Breast epithelium (tissue), 4 donors: Measurements from ENCODE around the gene SYNDIG1. TPM values are rescaled to one million over a fixed set of nuclear protein-coding genes. Genes with fewer than 3 reads are reported as not detected.

Experiments used
- DNase-seq, 2 donors: peaks; one replicate each; pipeline ENCODE4 v3.0.0-alpha.2; 2019; ENCODE audit warnings: low spot score in 2 of 2
- H3K27ac ChIP-seq, 2 donors: fragments of 200-600 bp; sonication (generic) in 1 of 2; one replicate each; pipeline ENCODE4 v1.5.1; 2016 to 2019; ENCODE audit warnings: mild to moderate bottlenecking in 1 of 2
- H3K27me3 ChIP-seq, 2 donors: fragments of 200-600 bp; sonication (generic) in 1 of 2; one replicate each; pipeline versions ENCODE4 v1.5.1 to v1.6.0; 2017 to 2019; ENCODE audit warnings: control low read depth in 1 of 2, mild to moderate bottlenecking in 1 of 2
- H3K36me3 ChIP-seq: fragments of 200-600 bp; one replicate; pipeline ENCODE4 v1.5.1; 2019
- H3K4me1 ChIP-seq, 2 donors: fragments of 200-600 bp; sonication (generic); one replicate each; pipeline ENCODE4 v1.5.1; 2016 to 2019; ENCODE audit warnings: control low read depth in 1 of 2
- H3K4me3 ChIP-seq, 3 donors: fragments of 200-600 bp; sonication (generic); 1 replicate in 2 of 3; 2 replicates in 1 of 3; pipeline ENCODE4 v1.5.1; 2016 to 2019; ENCODE audit warnings: mild to moderate bottlenecking in 3 of 3, moderate library complexity in 2 of 3
- H3K9me3 ChIP-seq, 2 donors: fragments of 200-600 bp; sonication (generic) in 1 of 2; one replicate each; pipeline ENCODE4 v1.5.1; 2016 to 2019; ENCODE audit warnings: control low read depth in 1 of 2
- POLR2A ChIP-seq: fragments of 450-650 bp; IDR thresholded peaks from one replicate; pipeline ENCODE4 v1.6.1; 2016; ENCODE audit warnings: antibody characterized with exemption, mild to moderate bottlenecking, moderate library complexity
- POLR2AphosphoS5 ChIP-seq, 3 donors: sonication (generic); formaldehyde crosslinking; IDR thresholded peaks; one replicate each; pipeline ENCODE4 v1.6.1; 2017; ENCODE audit warnings: antibody characterized with exemption in 3 of 3
- intact Hi-C: fragments of 100-400 bp; cut with DNase I; formaldehyde crosslinking; loops from one replicate; pipeline ENCODE4 v1.15.1; 2023; ENCODE audit warnings: low total_unique reads
- total RNA-seq, 3 donors: library from RNA; depleted of rRNA; stranded (reverse); fragments of >200 nt; gene quantifications; one replicate each; pipeline ENCODE4 v1.1.0, GENCODE V29; 2016
- TF ChIP-seq, protein P1 (sequence below), 3 donors: fragments of 450-650 bp; IDR thresholded peaks; one replicate each; pipeline ENCODE4 v1.5.1; 2016 to 2017; ENCODE audit warnings: antibody characterized with exemption in 3 of 3, mild to moderate bottlenecking in 3 of 3, moderate library complexity in 3 of 3

Gene SYNDIG1
- total RNA-seq, 3 donors from 2014 or later = under 0.01 to 0.48 (median 0.15) TPM

DNA sequence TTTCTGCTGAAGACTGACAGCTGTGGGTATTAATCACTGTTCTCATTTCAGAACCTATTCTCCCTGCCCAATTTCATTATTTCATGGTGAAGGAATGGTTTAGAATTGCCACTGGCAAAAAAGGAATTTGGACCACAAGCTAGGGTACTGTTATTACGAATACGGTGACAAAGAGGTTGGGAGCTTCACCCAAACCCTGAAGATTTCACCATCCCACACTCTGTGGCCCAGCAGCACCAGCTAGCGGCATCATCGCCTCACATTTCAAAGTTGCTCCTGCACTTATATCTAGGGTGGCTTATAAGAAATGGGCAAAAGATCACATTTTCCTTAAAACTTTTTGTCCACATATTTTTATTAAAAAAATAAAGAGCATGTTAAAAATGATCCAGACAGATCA is 236.1 kb downstream of the SYNDIG1 start:
- Histone ChIP-seq H3K27ac (no peak overlapping the region), H3K9me3 (no peaks in the 10 kb centered on the region), H3K4me3 (no peak overlapping the region), H3K36me3 (no peaks in the 10 kb centered on the region), H3K4me1 (no peaks in the 10 kb centered on the region), H3K27me3 (peaks cover 0 to 4% of the 10 kb centered on the region in 2 donors)
- no peak for DNase-seq
- TF ChIP-seq POLR2A = no peak
- no peak for TF ChIP-seq POLR2AphosphoS5 (IDR thresholded peaks at IDR 0.05)
- TF ChIP-seq, protein P1, sequence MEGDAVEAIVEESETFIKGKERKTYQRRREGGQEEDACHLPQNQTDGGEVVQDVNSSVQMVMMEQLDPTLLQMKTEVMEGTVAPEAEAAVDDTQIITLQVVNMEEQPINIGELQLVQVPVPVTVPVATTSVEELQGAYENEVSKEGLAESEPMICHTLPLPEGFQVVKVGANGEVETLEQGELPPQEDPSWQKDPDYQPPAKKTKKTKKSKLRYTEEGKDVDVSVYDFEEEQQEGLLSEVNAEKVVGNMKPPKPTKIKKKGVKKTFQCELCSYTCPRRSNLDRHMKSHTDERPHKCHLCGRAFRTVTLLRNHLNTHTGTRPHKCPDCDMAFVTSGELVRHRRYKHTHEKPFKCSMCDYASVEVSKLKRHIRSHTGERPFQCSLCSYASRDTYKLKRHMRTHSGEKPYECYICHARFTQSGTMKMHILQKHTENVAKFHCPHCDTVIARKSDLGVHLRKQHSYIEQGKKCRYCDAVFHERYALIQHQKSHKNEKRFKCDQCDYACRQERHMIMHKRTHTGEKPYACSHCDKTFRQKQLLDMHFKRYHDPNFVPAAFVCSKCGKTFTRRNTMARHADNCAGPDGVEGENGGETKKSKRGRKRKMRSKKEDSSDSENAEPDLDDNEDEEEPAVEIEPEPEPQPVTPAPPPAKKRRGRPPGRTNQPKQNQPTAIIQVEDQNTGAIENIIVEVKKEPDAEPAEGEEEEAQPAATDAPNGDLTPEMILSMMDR (IDR thresholded peaks at IDR 0.05) = no peak
- intact Hi-C loops = no loop called here

DNA sequence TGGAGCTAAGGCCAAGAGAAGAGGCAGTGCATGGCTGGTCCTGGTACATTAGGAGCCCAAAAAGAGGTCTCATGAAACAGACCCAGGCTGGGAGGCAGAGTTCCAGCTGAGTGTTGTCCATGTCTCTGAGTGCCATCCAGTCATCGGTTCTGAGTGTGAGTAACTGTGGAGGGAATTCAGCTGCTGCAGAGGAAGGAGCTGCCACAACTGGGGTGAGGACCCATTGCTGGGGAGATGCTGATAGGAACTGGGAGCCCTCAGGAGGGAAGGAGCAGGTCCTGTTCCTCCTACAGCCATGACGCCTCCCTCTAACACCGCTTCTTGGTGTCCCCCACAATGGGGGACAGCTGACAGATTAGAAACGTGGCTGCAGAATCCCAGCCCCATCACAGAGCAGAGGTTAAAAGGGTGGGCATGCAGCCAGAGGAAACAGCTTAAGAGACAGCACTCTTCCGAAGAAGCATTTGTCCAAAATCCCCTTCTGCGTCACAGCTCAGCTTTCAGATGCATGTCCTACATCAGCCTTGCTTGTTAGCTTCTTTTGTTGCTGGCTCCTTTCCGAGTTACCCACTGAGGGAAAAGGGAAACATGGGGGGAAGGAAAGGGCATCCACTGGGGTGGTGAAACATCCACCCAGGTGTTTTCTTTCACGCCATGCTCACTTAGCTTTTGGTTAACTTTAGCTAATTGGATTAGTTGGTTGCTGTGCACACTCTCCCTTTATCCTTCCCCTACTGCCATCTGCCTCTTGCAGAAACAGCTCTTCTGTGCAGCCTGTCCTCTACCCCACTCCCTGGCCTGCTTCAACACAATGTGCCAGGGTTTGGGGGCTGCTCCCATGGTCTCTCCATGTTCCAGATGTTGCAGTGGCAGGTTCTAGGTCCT is 239.2 kb downstream of the SYNDIG1 start:
- intact Hi-C loops = no loop called here
- no peak for TF ChIP-seq POLR2A
- TF ChIP-seq, protein P1 (IDR thresholded peaks at IDR 0.05) = no peak
- TF ChIP-seq POLR2AphosphoS5 (IDR thresholded peaks at IDR 0.05) = no peak
- Histone ChIP-seq H3K9me3 (peaks cover 0 to 2% of the 10 kb centered on the region in 2 donors), H3K27me3 (peaks cover 0 to 4% of the 10 kb centered on the region in 2 donors), H3K4me1 (no peaks in the 10 kb centered on the region), H3K4me3 (no peak overlapping the region), H3K36me3 (no peaks in the 10 kb centered on the region), H3K27ac (no peak overlapping the region)
- DNase-seq = no peak
